Left colon (tissue), 2 donors: ENCODE results near the gene CABP4. TPM values are rescaled to one million over a fixed set of nuclear protein-coding genes. Genes with fewer than 3 reads are reported as not detected.
"Not testable (repeated sequence)": the region's sequence is repeated elsewhere in the genome, so short reads cannot be mapped to it uniquely, and the experiment has no call there.

Experiments
- ATAC-seq: fragments of 200-7000 bp; cut with Tn5 transposase; one replicate; pipeline ENCODE4 v1.9.1; 2020; ENCODE audit warnings: mild to moderate bottlenecking, moderate library complexity
- DNase-seq, 2 donors: peaks; one replicate each; pipeline ENCODE4 v3.0.0-alpha.2; 2020
- intact Hi-C, 2 donors: fragments of 100-400 bp; cut with DNase I in 1 of 2; cut with micrococcal nuclease in 1 of 2; formaldehyde crosslinking; loops; one replicate each; pipeline versions ENCODE4 v1.11.2 to v1.14.0; 2022; cut with DNase I, micrococcal nuclease
- total RNA-seq, 2 donors: library from RNA; stranded (reverse); fragmentation: NEBNext Ultra II Directional; extraction: Animal tissue kit (Norgen Biotek cat#: 25700); gene quantifications; one replicate each; pipeline ENCODE4 v1.2.1, GENCODE V29; 2021
- donor health status: DM: no; HTN: no; CAD: no.
- donor health status: DM: yes; HTN: yes; CAD: no.

CABP4 gene
- total RNA-seq, 2 donors from 2014 or later = 1.1 to 2.0 TPM

DNA sequence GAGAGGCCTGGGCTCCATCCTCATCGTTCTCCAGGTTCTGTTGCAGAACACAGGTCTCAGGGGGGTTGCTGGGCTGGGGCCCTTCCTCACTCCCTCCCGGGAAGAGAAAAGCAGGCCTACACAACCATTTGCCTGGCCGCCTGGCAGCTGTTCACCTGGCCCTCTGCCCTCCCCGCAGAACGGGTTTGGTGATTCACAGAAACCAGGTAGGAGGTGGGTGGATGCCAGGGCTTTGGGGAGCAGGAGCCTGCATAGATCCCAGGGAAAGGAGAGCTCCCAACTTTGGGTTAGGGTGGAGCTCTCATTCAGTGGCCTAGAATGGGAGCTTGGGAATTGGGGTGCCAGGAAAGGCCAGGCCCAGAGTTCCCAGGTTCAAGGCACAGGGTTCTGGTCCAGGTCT is 12.9 kb downstream of the CABP4 start:
- DNase-seq = peak; percentile 75 to 77
- intact Hi-C loops = no loop called here
- ATAC-seq = peak; percentile 22

DNA sequence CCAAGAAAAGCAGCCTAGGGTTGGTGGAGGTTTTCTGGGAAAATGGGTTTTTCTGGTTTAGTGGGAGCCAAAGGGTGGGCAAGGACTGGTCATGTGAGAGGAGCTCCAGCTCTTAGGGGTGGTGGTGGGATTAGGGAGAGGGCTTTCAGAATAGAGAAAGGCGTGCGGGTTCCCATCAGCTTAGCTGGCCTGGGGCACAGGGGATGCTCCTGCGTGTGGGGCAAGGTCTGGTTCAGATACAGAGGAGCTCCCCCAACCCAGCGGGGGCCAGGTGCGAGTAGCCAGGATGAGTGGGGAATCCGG is 13.3 kb downstream of the CABP4 start:
- no peak for DNase-seq
- intact Hi-C loops = no loop called here
- ATAC-seq = no peak

GRCh38 chr11:67468759-67469507 is 13.8 kb downstream of the CABP4 start, which contains the start of gene TMEM134:
Gene TMEM134, minus strand, starts transcription at chr11:67469251. Its CDS starts 59 bp downstream, at chr11:67469192.
- intact Hi-C loops = no loop called here
- peak; percentile 93 to 95 for DNase-seq
- peak; percentile 79 for ATAC-seq

- ATAC-seq = no peak
- DNase-seq = no peak
- intact Hi-C loops = no loop called here
Measured at GRCh38 chr11:67469508-67469811, 14.3 kb downstream of the CABP4 start.

GRCh38 chr11:67470337-67471002 is 15.3 kb downstream of the CABP4 start:
- intact Hi-C loops = no loop called here
- ATAC-seq = no peak
- DNase-seq = no peak

DNA sequence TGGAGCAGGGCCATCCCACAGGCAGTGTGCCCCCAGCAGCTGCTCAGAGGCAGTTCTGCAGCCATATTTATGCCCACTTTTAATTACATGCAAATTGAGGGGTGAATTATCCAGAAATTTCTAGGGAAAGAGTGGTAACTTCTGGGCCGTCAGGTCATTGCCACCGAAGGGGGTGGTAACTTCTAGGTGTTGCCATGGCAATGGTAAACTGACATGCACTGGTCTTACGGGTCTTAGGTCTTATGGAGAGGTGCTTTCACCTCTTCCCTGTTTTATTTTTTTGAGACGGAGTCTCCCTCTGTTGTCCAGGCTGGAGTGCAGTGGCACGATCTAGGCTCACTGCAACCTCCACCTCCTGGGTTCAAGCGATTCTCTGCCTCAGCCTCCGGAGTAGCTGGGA is 17.7 kb downstream of the CABP4 start:
- ATAC-seq (no peak), DNase-seq (no peak)
- intact Hi-C loops = no loop called here

GRCh38 chr11:67476692-67477091 is 21.5 kb downstream of the CABP4 start:
- intact Hi-C loops, ATAC-seq, DNase-seq: not testable (repeated sequence)

- DNase-seq, intact Hi-C loops, ATAC-seq: not testable (repeated sequence)
Measured at GRCh38 chr11:67477344-67478050, 22.3 kb downstream of the CABP4 start.

DNA sequence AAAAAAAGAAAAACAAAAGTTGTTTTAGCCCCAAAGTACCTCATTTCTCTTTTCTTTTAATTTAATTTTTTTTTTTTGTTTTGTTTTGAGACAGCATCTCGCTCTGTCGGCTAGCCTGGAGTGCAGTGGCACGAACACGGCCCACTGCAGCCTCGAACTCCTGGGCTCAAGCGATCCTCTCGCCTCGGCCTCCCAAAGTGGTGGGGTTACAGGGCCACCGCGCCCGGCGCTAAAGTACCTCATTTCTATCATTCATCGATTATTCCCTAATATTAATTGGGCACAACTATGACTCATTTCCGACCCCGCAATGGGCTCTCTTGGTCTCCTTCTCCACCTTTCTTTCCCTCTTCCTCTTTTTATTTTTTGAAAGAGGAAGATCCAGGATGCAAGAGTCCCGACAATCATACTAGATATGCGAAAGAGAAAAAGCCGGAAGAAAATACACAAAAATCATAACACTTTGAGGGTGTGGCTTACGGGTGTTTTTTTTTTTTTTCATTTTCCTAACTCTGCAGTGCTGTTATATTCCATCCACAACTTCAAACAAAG is 27.2 kb downstream of the CABP4 start:
- DNase-seq (no peak), ATAC-seq (peak; percentile 57)
- intact Hi-C loops = no loop called here

GRCh38 chr11:67482827-67483798 is 28.0 kb downstream of the CABP4 start, which contains the start of gene AIP:
Gene AIP, plus strand, starts transcription at chr11:67483026. Its CDS starts 133 bp downstream, at chr11:67483159.
- intact Hi-C loops = no loop called here
- ATAC-seq (peak; percentile 97), DNase-seq (peak; percentile 97 to 99)

DNA sequence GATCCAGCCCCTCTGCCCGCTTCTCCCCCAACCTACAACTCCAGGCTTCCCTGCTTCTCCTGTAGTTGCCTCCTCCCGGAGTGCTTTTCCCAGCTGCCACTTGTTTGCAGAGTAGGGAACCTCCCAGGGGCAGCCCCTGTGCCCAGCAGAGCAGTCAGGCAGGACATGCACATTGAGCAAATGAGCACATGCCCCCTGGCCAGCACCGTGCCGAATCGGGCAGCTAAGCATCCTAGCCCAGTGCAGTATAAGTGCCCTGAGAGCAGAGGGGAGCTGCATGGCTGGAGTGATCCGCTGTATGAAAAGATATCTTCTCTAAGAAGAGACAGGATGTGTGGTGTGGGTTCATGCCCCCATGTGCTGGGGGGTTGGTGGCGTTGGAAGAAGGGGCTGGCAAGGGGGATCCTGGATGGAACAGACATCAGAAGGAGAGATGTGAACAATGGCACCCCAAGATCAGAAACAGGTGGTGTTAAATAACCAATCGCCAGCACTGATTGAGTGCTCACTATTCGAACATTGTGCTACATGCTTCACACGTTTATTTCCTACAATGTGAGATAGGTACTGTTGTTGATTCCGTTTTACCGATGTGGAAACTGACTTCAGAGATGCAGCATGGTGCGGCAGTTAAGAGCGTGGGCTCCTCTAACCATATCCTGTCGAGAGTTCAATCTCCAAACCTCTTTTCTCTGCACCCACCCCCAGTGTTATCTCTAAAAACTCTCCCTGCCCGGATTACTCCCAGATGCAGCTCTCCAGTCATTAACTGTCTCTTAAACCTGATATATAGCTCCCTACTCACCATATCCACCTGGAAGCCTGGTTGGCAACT is 28.9 kb downstream of the CABP4 start:
- ATAC-seq (no peak), DNase-seq (no peak)
- intact Hi-C loops = no loop called here

GRCh38 chr11:67484847-67485311 is 29.7 kb downstream of the CABP4 start:
- intact Hi-C loops = no loop called here
- ATAC-seq = no peak
- peak in 1 of 2 donors; percentile 60 for DNase-seq

- intact Hi-C loops, ATAC-seq: not testable (repeated sequence)
- peak in 1 of 2 donors; percentile 48 for DNase-seq
Measured at GRCh38 chr11:67485873-67486361, 30.8 kb downstream of the CABP4 start.

DNA sequence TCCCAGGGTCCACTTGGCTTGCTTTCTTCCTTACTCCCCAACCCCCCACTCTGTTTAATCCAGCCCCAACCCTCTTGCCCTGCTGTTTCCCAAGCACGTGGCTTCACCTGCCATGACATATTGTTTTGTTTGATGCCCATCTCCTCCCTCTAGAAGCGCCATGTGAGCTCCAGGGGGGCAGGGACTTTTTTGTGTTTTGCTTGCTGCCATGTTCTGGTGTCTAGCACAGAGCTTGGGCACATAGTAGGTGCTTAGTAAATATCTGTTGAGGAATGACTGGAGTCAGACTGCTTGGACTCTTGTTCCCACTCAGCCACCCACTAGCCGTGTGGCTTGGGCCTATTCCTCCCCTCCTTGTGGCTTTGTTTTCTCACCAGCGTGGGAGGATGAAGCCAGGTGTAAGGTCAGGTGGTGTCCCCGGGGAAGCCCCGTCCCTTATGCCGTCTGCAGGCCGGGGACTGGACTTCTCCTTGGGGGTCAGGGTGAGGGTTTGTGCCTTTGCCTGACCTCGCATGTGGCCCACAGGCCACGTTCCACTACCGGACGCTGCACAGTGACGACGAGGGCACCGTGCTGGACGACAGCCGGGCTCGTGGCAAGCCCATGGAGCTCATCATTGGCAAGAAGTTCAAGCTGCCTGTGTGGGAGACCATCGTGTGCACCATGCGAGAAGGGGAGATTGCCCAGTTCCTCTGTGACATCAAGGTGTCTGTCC is 31.5 kb downstream of the CABP4 start:
- intact Hi-C loops = no loop called here
- DNase-seq (no peak), ATAC-seq (no peak)

DNA sequence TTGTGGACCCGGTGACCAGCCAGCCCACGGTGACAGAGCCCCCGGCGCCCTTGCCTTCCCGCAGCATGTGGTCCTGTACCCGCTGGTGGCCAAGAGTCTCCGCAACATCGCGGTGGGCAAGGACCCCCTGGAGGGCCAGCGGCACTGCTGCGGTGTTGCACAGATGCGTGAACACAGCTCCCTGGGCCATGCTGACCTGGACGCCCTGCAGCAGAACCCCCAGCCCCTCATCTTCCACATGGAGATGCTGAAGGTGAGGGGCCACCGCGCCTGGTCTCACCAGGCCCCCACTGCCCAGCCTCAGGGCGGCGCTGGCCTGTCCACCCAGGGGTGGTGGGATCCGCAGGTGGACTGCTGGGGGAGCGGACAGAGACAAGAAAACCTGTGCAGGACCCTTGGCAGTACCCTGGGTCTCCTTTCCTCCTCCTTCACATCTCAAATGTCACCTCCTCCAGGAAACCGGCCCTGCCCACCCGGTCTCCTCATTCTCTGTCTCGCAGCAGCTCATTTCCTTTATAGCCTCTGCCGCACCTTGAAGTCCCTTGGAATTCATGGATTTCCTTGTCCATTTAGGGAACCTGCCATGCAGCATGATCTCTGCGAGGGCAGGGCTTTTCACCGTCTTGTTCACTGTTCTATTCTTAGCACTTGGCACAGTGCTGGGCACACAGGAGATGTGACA is 34.2 kb downstream of the CABP4 start:
- DNase-seq = no peak
- peak; percentile 77 for ATAC-seq
- intact Hi-C loops = no loop called here
